GM18861 (cell line): ENCODE results near the gene BRD3.

Experiments
- ATAC-seq: cut with Tn5 transposase; IDR thresholded peaks from one replicate; pipeline ENCODE4 v1.9.1; 2021; ENCODE audit not compliant: unreplicated experiment

Gene BRD3

GRCh38 chr9:134066913-134067851 is 644 bp downstream of the BRD3 start:
- no peak for ATAC-seq

GRCh38 chr9:134066526-134066912 is 1.3 kb downstream of the BRD3 start:
- no peak for ATAC-seq

DNA sequence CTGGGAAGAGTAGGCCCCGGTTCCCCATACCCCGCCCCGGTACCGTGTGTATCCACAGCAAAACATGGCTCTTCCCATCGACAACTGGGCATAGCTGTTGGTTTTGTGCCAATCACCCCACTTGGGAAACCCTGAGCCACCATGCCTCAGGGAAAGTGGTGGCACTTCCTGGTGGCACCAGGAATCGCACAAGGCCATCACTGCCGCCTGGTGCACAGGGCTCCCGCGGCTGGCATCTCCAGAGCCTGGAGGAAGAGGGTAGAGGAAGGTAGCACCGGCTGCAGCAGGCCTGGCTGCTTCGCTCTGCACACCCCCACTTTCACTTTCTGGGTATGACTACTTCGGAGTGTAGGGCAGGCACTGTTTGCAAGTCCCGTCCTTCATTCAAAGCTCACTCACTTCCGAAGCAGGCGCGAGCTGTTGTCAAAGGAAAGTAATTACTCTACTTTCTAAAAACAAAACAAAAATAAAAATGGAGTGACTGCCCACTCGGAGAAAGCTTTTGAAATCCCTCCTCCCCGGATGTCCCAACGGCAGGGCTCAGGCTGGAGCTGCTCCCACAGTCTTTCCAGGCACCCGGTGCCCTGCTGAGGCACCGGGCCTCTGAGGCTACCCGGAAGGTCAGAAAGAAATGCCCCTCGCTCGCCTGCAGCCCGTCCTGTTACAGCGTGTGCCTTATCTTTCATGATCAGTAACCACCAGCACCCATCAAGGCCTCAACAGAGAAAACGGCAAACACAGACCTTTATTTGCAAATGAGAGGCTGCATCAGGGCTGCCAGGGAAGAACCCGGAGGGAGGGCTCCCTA is 2.0 kb downstream of the BRD3 start:
- no peak for ATAC-seq

DNA sequence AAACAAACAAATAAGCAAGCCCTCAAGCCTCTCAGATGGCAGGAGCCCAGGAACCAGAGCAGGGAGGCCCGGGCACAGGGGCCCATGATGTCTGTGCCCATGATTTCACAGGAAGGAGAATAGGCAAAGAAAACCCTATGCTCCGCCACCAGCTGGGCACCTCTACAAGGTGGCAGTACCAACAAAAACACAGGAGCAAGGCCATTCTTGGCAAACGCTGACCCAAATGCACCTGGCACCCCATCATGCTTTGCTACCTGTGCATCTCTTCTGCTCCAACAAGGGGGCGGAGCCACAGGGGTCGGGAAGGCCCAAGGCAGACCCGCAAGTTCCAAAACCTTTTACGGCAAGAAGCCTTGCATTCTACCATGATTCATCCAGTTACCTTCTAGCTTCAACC is 3.1 kb downstream of the BRD3 start:
- no peak for ATAC-seq

DNA sequence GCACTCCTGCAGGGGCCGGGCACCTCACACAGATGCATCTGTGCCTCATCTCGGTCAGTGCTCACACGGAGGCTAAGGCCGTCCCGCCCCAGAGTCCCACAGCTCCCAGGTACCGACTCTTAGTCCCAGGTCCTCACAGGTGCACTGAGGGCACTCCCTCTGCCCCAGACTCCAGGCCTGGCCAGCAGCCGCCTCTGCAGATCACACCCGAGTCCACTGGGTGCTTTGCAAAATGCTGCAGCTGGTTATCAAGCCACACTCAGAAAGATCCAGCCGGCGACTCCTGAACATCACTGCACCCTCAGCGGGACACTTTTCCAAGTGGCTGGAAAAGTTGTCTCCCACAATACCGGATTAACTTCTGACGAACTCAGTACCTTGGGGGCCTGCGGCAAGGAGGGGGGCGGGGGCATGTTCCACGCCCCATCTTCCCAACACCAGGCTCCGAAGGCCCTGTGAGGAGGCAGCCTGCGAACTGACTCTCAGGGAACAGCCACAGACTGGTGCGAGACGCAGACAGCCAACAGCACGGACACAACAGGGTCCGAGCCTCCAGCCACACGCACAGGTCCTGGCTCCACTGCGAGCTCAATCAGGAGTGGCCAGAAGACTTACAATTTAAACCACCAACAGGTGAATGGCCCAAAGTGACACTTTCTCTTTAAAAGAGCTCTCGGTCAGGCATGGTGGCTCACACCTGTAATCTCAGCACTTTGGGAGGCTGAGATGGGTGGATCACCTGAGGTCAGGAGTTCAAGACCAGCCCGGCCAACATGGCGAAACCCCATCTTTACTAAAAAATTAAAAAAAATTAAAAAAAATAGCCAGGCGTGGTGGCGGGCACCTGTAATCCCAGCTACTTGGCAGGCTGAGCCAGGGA is 4.0 kb downstream of the BRD3 start:
- no peak for ATAC-seq

DNA sequence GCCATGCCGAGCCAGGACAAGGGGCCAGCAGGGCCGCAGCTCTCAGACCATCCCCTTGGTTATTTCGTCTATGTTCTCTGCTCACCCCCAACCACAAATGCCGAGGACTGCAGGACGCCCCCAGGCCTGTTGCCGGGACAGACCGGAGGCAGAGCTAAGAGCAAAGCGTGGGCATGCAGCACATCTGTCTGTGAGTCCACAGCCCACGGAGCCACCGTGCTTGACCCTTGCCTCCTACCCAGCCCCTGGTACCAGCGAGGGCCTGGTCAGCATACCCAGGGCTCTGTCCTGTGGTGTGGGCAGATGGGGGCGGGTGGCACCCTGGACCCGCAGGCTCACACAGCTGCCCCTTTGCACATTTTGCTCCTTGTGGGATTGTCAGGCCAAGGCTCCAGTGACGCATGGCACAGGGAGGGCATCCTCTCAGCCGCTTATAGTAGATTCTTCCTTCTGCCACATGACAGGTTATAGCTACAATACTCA is 4.7 kb downstream of the BRD3 start:
- no peak for ATAC-seq

DNA sequence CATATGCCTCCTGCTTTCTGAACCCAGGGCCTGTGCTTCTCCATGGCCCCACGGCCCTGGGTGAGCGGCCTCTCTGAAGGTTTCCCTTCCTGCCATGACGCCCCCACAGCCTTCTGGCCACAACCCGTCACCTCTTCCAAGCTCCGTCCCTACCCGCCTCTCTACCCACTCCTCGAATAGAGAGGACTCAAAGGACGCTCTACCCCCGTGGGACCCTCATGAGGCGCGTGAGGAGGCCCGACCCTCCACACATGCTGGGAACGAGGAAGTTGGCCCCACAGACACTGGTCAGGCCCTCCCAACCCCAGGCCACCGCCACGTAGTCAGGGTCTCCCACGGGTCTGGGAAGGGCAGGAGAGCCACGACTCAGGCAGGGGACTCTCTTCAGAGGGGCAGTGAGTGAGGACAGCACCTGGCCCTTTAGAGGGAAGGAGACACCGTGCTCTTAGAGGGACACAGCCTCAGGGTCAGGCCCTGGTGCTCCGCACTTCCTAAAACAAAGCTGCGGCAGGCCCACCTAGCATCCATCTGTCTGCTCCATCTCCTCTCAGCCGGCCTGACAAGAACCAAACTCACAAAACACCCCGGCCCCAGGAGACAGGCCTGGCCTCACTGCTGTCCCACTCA is 5.3 kb downstream of the BRD3 start:
- no peak for ATAC-seq

DNA sequence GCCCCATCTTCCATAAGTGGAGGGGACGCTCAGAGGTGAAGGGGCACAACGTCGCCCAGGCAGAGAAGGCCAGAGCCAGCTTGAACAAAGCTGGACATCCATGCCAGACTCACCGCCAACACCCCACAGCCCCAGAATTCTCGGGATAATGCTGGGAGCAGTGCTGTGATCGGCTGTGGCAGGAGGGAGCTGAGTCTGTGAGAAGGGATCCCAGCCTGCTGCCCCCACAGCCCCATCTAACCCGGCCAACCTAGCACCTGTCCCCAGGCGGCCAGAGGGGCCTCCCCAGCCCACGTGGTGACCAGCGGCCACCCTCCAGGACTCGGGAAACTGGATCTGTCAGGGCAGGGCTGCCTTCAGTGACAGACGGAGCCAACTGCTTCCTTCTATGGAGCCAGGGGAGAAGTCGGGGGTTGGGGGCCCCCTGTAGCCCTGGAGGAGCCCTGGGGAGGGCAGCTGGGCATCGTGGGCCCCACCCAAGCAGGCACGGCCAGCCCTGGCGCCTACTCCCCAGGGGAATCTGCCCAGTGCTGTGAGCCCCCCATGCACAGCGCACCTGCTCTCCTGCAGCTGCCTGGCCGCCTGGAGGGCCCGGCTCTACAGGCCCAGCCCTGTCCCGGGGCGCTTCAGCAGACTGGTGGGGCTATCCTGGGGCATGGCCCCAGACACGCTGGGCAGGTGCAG is 6.0 kb downstream of the BRD3 start:
- no peak for ATAC-seq

- no peak for ATAC-seq
These were observed 6.7 kb downstream of the BRD3 start for GRCh38 chr9:134061019-134061687.

DNA sequence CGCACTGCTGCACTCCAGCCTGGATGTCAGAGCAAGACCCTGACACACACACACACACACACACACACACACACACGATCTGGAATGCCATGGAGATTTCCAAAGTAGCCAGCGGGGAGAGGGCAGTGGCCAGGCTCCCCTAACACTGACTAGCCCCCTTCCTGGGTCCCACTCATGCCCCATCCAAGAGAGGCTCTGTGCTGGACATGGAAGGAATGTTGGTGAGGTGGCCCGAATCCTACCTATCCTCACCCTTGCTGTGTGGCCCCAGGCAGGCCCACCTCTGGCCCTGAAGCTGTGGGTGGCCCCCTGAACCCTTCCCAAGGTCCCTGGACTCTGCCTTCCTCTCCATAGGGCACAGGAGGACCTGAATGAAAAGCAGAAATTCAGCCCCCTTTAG is 7.3 kb downstream of the BRD3 start:
- ATAC-seq, result no peak

GRCh38 chr9:134059661-134060395 is 8.0 kb downstream of the BRD3 start:
- peak; percentile 66 for ATAC-seq

- ATAC-seq, result no peak
These were observed 8.6 kb downstream of the BRD3 start for GRCh38 chr9:134059188-134059641.

DNA sequence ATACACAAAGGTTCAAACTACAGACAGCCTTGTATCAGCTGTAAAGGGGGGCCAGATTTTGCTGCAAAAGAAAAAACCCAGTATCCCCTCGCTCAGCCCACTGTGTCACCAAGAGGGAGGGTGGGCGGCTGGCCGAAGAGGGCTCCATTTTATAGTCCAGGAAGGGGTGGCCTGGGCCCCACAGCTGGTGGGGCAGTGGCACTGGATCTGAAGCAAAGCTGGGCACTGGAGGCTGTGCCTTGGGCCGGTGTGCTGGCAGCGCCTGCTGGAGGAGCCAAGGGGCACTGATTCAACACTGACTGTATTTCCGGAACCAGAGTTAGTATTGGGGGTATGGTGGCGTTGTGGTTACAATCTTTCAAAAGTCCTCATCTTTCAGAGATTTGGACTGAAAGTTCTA is 9.1 kb downstream of the BRD3 start:
- no peak for ATAC-seq

- ATAC-seq, result no peak
These were observed 9.8 kb downstream of the BRD3 start for GRCh38 chr9:134057751-134058701.

- no peak for ATAC-seq
These were observed 10.5 kb downstream of the BRD3 start for GRCh38 chr9:134057307-134057657.

- ATAC-seq, result no peak
These were observed 11.1 kb downstream of the BRD3 start for GRCh38 chr9:134056483-134057306.

DNA sequence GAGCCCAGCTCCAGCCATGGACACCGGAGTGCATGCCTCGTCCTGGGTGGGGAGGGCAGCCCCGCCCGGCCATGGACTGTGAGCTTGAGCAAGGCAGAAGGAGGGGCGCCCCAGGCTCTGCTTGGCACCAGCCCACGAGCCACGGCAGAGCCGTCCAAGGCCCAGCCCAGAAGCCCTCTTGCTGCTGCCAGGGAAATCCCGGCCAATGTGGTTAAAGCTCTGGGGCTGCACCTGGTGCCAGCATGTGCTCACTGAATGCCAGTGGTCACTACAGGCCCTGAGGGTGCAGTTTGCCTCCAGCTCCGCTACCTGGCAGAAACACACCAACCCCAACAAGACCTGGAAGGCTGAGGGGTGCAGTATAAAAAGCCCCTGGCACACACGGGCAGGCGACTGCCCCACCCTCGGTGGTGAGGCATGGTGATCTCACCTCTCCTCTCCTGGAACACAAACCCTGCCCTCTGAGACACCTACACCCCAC is 11.8 kb downstream of the BRD3 start:
- no peak for ATAC-seq
